ENCODE results near the gene RNF4. TPM values are rescaled to one million over a fixed set of nuclear protein-coding genes. Genes with fewer than 3 reads are reported as not detected.
"Not testable (repeated sequence)": the region's sequence is repeated elsewhere in the genome, so short reads cannot be mapped to it uniquely, and the experiment has no call there.

Gene RNF4
- total RNA-seq, 1 donor from 2014 or later = 34.6 TPM

DNA sequence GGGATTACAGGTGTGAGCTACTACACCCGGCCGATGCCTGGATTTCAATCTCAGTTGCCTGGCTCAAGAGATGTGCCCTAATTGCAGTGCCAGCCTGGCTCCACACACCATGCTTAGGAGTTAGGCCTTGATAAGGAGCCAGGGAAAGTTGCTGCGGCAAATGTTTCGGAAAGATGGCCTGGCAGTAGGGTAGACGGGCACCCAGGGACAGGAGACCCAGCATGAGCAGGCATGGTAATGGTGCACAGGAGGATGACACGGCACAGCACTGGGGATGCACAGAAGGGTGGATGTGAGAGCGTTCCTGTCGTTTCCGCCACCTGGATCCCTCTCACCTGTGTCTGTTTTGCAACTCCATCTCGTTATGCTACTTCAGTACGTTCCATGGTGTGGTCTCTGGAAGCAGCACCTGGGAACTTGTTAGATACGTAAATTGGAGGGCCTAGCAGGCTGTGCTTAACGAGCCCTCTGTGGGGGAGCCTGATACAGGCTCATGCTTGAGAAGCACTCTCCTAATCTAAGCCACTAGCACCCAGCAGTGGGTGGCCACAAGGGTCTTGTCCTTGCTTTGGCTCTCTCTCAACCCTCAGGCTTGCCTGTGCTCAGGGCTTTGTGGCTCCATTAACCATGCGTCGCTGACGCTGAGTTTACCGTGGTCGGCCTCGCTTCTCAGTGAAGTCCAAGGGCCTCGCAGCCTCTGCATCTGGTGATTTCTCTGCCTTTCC is 20.3 kb downstream of the RNF4 start:
- no peak for ATAC-seq

DNA sequence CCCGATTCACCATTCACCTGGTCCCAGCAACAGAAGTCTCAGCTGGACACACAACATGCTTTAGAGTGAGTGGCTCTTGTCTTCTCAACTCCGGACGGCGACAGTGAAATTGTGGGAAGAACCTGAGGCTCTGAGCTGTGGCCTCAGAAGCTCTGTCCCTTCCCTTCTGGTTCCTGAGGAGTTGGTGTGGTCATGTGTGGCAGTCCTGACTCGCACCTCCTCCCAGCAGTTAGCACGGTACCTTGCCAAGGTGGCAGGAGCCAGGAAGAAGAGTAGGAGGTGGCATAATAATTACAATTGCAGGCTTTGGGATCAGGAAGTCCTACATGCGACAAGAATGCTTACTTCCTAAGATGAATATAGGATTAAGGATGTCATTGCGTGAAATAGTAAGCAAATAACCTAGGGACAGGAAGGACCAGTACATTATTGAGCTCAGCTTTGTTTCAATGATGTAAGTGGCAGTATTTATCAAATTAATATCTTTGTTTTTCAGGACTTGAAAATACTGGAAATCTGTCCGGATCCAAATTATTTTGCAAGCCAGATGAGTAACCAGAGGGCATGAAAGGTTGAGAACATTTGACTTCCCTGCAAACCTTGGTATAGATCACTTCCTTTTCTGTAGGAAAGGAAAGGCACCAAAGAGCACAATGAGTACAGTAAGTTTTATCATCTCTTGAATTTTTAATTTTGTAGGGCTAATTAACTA is 21.1 kb downstream of the RNF4 start:
- peak; percentile 53 for ATAC-seq

DNA sequence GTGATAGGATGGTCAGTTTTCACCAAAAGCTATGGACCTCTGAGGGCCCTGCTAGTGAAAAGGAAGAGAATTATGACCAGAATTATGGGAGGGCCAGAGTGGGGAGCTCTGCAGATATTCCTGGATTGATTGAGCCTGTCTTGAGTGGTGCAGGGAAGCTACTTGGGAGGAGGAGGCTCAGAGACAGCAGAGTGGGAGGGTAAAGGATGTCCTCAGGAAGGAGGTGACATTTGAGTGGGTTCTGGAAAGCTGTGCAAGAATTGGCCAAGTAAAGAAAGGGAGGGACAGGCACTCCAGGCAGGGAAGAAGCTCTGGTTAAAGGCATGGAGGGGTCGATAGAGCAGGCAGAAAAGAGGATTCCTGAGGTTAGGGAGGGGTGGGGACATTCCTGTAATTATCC is 24.1 kb downstream of the RNF4 start:
- ATAC-seq = no peak

DNA sequence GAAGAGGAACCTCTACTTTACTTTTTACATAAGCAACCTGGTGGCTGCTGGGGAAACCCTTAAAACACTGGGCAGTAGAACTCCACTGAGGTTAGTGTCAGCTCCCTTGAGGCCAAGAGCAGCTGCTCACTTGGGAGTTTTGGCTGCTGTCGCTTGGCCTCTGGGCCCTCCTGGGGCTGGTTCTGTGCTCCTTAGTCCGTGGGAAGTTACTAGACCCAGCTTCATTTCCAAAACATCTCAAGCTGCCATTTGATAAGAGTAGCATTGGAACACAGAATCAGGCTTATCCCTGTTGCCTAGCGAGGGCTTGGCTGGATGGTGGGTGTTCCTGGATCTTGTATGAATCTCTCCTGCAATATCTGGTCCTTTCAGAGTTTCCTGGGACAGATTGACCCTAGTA is 26.1 kb downstream of the RNF4 start:
- no peak for ATAC-seq

DNA sequence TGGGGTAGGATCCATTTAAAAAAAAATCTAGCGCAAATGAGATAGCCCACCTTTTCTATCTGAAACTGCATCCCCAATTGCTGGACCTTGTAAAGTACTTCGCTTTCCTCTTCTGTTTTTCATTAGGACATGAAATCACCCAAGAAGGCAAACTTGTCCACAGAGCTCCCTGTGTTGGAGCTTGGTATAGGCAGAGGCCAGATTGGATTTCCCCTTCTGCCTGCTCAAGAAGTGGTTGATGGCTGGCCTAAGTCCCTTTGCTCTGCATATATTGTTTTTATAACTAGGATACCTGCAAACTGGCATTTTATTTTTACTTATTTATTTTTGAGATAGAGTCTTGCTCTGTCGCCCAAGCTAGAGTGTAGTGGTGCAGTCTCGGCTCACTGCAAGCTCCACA is 28.4 kb downstream of the RNF4 start:
- no peak for ATAC-seq

DNA sequence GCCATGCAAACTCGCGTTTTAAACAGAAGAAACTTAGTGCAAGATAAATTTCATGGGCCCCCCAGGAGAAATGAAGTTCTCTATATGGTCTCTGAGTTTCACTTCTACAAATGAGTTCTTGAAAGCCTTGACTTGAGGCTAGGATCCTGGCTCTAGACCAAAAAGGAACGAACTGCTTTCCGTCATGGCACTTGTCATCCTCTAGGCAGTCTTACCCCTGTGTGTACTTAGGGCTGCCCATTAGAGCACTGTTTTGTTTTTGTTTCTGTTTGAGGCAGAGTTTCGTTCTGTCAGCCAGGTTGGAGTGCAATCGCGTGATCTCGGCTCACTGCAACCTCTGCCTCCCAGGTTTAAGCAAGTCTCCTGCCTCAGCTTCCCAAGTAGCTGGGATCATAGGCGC is 29.0 kb downstream of the RNF4 start:
- ATAC-seq = no peak

DNA sequence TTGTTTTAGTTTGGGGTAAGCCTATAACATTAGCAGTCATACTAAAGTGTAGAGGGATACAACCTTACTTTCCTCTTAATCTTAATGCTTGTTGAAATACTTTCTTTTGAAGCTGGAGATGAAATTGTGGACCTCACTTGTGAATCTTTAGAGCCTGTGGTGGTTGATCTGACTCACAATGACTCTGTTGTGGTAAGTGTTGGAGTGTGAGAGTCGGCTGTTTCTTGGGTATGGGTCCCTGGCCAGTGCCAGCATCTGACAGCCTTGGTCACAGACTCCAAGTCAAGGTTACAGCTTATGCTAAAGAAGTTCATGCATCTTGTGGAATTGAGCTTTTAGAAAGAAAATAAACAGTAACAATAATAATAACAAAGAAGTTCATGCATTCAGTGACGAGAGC is 31.6 kb downstream of the RNF4 start:
- no peak for ATAC-seq

DNA sequence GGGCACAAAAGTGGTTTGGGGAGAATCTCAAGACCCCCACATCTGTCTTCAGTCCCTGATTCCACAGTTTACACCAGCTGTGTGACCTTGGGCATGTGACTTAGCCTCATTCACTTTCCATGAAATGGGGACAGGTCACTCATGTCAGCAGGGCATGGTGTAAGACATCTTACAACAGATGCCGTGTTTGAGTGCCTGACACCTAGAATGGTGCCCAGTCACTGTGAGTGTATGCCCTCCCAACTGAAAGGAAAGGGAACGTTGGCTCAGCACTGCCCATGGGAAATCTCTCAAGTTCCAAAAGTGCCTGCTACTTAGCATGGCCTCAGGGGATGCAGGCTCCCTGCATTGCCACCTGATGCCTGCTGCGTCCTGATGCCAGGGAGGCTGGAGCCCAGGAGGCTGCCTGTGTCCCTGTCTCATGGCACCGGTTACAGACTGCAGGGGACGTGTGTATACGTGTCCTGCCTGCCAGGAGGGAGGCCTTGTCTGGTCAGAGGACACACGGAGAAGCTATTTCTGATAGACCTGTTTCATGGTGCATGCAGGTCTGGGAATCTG is 32.2 kb downstream of the RNF4 start:
- ATAC-seq = peak; percentile 21

DNA sequence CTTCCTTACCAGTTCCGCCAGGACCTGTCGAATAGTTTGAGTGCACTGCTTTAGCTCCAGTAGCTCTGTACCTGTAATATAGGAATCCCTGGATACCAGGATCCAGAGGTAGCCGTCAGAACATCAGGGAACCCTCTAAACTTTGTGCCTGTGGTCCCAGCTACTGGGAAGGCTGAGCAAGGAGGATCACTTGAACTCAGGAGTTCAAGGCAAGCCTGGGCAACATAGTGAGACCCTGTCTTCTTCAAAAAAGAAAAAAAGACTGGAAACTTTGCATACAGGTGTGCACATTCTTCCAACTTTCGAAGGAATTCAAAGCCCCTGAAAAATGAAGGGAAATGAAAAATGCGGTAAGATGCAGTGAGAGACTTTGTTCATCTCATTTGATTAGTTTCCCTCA is 34.9 kb downstream of the RNF4 start:
- ATAC-seq = no peak

DNA sequence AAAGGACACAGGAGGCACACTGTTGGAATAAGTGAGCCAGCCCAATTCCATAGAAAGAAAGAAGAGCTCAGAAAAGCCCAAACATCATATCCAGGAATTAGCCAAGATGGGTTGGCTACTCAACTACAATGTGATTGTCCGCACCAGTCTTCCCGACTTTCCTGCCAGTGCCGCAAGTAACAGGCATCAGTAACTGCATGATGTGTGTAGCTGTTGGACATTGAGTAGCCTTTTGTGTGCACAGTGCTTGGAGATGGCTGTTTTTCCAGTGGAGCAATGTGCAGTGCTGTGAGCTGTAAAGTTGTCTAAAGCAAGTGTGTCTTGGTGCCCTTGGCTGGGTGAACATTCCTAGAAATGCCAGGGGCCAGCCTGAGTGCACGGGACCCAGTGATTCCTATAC is 38.4 kb downstream of the RNF4 start:
- ATAC-seq = no peak

DNA sequence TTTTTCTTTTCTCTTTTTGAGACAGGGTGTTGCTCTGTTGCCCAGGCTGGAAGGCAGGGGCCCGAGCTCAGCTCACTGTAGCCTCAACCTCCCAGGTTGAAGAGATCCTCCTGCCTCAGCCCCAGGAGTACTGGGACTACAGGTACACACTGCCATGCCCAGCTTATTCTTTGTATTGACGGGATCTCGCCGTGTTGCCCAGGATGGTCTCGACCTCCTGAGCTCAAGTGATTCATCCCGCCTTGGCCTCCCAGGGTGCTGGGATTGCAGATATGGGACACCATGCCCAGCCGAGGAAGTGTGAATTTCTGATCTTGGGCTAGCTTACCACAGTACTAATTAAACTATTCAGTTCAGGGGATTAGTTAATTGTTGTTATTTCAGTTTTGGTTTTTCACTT is 38.9 kb downstream of the RNF4 start:
- ATAC-seq = no peak

DNA sequence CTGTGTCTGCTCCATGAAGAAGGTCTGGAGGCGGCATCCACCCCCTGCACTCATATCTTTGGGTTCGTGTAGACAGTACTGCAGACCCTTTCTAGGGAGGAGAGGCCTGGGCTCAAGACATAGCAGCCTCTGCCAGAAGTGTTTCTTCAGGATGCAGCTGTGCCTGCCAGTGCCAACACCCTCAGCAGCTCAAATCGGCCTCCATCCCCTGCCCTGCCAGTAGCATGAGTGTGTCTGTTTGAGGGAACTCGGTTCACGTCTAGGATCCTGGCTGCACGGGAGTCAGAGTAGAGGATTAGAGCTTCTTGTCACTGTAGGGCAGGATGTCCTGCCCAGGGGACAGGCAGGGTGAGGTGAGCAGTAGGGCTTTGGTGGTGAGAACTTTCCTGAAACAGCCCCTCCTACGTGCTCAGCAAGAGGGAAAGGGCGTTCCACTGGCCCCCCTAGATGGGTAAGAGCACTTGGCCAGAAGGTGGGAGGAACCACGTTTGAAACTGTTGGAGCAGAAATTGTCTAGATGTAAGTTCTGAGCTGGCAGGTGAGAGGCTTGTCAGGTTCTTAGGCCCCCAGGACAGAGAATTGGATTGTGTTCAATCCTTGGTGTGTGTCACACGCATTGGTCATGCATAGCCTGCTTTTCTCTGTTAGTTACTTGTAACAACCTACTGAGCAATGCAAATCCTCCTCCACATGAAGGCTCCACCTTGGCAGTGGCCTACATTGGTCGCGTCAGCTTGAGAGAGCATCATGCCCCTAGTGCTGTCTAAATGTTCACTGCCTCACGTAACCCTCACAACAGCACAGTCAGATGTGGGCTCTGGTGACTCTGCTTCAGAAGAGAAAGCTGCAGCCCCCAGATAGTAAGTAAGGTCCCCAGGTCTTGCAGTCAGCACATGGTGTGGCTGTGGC is 41.7 kb downstream of the RNF4 start:
- no peak for ATAC-seq

DNA sequence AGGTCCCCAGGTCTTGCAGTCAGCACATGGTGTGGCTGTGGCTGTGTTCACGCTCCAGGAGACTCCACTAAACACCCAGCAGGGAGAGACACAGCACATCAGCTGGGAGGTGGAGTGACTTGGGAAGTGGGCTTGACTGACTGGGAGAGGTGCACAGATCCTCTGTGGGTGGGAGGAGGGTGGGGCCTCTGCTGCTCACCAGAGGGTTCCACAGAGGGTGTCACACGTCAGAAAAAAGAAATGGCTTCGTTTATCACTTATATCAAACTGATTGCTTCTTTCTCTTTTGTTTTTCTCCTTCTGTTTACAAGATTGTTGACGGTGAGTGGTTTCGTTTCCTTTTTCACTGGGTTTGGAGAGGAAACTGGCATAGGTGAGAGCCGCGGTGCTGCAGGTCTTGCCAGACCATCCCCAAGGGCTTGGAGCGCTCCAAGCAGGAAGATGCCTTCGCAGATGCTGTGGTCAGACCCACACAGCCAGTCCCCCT is 42.8 kb downstream of the RNF4 start:
- ATAC-seq = no peak

DNA sequence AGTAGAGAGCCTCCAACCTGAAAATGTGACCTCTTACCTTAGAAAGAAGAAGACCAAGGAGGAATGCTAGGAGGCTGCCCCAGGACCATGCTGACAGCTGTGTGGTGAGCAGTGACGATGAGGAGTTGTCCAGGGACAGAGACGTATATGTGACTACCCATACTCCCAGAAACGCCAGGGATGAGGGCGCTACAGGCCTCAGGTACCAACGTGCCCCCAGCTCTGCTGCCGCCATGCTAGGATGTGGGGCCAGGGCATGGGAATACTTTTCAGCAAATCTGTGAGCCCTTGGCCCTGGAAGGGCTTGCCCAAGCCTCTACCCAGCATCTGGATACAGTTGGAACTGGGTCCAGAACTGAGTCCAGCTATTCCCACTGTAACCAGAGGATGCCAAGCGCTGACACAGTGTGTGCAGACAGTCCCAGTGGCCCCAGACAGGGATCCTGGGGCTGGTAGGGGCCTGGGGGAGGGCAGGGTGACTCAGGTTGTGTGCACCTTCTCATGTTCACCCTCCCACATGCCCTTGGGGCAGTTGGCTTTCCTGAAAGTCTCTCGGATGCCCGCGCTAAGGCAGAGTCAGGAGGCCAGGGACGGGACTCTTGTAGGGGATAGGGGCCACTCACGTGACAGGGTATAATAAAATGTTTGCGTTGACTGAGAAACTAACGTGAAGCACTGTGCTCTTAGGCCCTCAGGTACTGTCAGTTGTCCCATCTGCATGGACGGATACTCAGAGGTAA is 43.7 kb downstream of the RNF4 start:
- ATAC-seq = no peak

DNA sequence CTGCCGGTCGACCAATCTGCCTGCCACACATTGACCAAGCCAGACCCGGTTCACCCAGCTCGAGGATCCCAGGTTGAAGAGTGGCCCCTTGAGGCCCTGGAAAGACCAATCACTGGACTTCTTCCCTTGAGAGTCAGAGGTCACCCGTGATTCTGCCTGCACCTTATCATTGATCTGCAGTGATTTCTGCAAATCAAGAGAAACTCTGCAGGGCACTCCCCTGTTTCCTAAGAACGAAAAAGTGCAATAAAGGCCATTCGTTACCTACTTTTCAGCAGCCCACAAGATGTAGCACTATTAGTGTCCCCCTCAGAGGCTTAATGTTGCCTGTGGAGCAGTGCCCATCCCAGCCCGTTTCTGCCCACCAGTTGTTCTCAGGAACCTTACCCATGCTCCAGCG is 45.3 kb downstream of the RNF4 start:
- ATAC-seq = not testable (repeated sequence)

DNA sequence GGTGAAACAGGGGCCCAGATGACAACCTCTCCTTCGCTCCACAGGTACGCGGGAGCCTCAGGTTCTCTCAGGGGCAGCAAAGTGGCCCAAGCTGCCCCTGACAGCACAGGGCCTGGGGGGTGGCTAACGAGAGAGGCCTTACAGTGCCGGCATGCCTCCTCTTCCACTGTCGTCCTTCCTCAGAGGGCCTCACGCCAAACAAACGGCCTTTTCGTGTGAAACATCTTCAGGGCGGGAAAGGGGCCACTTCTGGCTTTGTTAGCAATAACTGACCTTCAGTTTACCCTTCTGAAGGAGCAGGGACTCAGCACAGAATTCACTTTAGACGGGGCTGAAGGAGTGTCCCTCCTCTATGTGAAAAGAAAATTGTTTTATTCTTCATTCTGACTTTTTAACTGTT is 46.0 kb downstream of the RNF4 start:
- ATAC-seq = not testable (repeated sequence)

DNA sequence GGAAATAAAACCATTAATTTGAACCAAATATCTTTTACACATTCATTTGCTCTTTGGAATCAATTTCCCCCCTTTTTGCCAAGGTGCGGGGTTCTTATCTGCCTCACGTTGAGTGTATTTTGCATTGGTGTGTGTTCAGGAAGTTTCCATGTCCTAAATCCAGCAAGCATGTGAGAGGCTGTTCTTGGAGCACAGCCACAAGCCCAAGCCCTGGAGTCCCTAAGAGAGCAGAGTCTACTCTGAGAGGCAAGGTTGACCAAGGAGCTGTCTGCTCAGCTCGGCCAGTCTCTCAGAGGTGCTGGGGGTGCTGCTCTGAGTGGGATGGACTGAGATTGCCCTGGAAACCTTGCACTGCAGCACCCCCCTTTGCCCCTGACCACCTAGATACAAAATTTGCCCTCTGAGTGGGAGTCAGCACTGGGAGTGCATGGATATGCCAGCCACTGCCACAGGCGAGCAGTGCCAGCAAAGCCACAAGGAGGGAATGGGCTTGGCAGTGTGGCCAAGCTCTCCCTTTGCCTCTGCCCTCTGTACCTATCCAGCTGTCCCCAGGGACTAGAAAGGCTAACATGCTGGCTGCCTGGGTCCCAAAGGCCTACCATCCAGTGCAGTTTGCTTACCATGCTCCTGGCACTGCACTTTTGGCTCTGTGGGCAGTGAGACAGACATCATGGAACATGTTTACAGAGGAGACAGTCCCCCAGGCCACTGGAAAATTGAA is 47.1 kb downstream of the RNF4 start:
- peak; percentile 10 for ATAC-seq

DNA sequence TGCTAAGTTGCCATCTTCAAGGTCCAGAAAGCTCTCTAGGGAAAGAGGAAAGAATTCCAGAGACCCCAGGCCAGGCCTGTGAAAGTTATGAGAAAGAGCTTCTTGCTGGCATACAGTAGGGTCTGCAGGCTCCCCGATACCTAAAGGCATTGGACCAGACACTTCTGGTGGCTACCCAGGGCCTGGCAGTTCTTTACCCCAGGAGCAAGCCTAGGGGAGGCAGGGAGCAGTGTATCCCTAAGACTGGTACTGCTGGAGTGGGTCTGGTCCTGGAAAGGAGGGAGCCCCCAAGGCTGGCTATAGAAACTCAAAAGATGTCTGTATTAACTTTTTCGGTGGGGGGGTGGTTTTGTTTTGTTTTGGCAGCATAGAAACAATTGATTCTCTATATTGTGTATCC is 47.7 kb downstream of the RNF4 start:
- ATAC-seq = no peak

DNA sequence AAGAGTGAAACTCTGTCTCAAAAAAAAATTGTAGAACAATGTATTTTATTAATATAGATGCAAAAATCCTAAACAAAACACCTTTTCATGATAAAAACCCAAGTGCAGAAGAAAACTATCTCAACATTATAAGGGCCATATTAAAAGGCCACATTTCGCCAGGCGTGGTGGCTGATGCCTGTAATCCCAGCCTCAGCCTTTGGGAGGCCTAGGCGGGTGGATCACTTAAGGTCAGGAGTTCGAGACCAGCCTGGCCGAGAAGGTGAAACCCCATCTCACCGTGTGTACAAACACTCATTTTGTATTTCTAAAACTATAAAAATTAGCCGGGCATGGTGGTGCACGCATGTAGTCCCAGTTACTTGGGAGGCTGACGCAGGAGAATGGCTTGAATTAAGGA is 57.7 kb downstream of the RNF4 start:
- no peak for ATAC-seq

DNA sequence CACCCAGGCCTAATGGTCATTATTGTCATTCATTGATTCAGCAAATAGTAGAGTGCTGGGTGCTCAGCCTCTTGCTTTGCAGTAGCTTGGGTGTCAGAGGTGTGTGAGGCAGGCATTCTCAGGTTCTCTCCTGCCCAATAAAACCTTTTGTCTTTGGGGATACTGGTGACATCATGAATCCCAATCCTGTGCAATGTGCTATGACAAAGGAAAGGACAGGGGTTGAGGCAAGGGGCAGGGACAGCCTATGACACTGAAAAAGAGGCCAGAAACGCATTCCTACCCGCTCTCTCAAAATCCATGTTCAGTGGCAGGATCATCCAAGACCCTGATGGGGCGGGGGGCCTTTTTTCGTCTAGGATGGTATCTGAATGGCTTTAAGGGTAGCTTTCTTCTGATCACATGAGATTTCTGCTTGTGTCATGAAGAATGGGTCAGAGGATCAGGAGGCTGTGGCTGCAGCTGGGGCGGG is 66.0 kb downstream of the RNF4 start:
- no peak for ATAC-seq

All from esophagus mucosa (tissue), 1 donor.